Glutamatergic neuron (in vitro differentiated cells): ENCODE data around the gene EPN3. TPM values are rescaled to one million over a fixed set of nuclear protein-coding genes. Genes with fewer than 3 reads are reported as not detected.
A peak's percentile ranks its signal among the peaks of the same experiment; 100 is the strongest.

Source experiments
- DNase-seq: peaks from one replicate; pipeline ENCODE4 v3.0.0; 2022
- H3K27ac Mint-ChIP-seq: one replicate; pipeline ENCODE4 v1.8.0; 2020; ENCODE audit warnings: mild to moderate bottlenecking, mixed read lengths, inconsistent platforms; ENCODE audit not compliant: unreplicated experiment
- H3K27me3 Mint-ChIP-seq: one replicate; pipeline ENCODE4 v1.8.0; 2020; ENCODE audit warnings: mild to moderate bottlenecking, moderate library complexity, mixed read lengths, inconsistent platforms; ENCODE audit not compliant: unreplicated experiment
- H3K36me3 Mint-ChIP-seq: one replicate; pipeline ENCODE4 v1.8.0; 2020; ENCODE audit warnings: mild to moderate bottlenecking, mixed read lengths, inconsistent platforms; ENCODE audit not compliant: unreplicated experiment
- H3K4me1 Mint-ChIP-seq: one replicate; pipeline ENCODE4 v1.8.0; 2020; ENCODE audit warnings: mild to moderate bottlenecking, low read depth, mixed read lengths, inconsistent platforms; ENCODE audit not compliant: unreplicated experiment
- H3K4me3 Mint-ChIP-seq: one replicate; pipeline ENCODE4 v1.8.0; 2020; ENCODE audit warnings: mild to moderate bottlenecking, mixed read lengths, inconsistent platforms; ENCODE audit not compliant: unreplicated experiment
- H3K9me3 Mint-ChIP-seq: one replicate; pipeline ENCODE4 v1.8.0; 2020; ENCODE audit warnings: mild to moderate bottlenecking, moderate library complexity, mixed read lengths, inconsistent platforms; ENCODE audit not compliant: unreplicated experiment
- CTCF ChIP-seq: fragments of 200-600 bp; sonication (generic); IDR thresholded peaks from one replicate; pipeline ENCODE4 v1.5.0; 2021; ENCODE audit not compliant: partially characterized antibody, unreplicated experiment
- total RNA-seq: library from RNA; stranded (reverse); fragmentation: NEBNext Ultra II Directional; extraction: Animal tissue kit (Norgen Biotek cat#: 25700); gene quantifications from one replicate; pipeline ENCODE4 v1.2.1, GENCODE V29; 2021; ENCODE audit not compliant: unreplicated experiment

EPN3 gene
- total RNA-seq, 1 donor from 2014 or later, result 0.12 TPM

- Mint-ChIP-seq H3K4me1 (peaks cover 4% of the 10 kb centered on the region), H3K36me3 (no peaks in the 10 kb centered on the region), H3K27me3 (peaks cover 16% of the 10 kb centered on the region), H3K27ac (peak within 1 kb of the TSS; percentile 49), H3K9me3 (peaks cover 7% of the 10 kb centered on the region), H3K4me3 (peak within 1 kb of the TSS; percentile 69)
- peak; percentile 94 for TF ChIP-seq CTCF
- DNase-seq, result peak; percentile 90
Observed at GRCh38 chr17:50547035-50547735, 14.7 kb downstream of the EPN3 start, which contains the start of gene SPATA20. Gene SPATA20, plus strand, starts transcription at chr17:50547174. Its CDS starts 35 bp downstream, at chr17:50547209.

GRCh38 chr17:50547736-50548083 lies 15.2 kb downstream of the EPN3 start:
- DNase-seq, result no peak
- peak overlapping the region; percentile 69 for H3K4me3 Mint-ChIP-seq
- H3K9me3 Mint-ChIP-seq, result peaks cover 7% of the 10 kb centered on the region
- no peak for TF ChIP-seq CTCF
- no peak overlapping the region for H3K27ac Mint-ChIP-seq
- H3K27me3 Mint-ChIP-seq, result peaks cover 14% of the 10 kb centered on the region
- no peaks in the 10 kb centered on the region for H3K36me3 Mint-ChIP-seq
- peaks cover under 1% of the 10 kb centered on the region for H3K4me1 Mint-ChIP-seq

GRCh38 chr17:50548831-50549230 lies 16.3 kb downstream of the EPN3 start:
- Mint-ChIP-seq H3K36me3 (no peaks in the 10 kb centered on the region), H3K4me3 (no peak overlapping the region), H3K27ac (no peak overlapping the region), H3K27me3 (peaks cover 16% of the 10 kb centered on the region), H3K4me1 (peaks cover 3% of the 10 kb centered on the region), H3K9me3 (peaks cover 4% of the 10 kb centered on the region)
- TF ChIP-seq CTCF, result no peak
- DNase-seq, result no peak

GRCh38 chr17:50549256-50549941 lies 16.9 kb downstream of the EPN3 start:
- Mint-ChIP-seq H3K4me1 (peaks cover 5% of the 10 kb centered on the region), H3K4me3 (no peak overlapping the region), H3K27ac (no peak overlapping the region), H3K27me3 (peaks cover 12% of the 10 kb centered on the region), H3K36me3 (no peaks in the 10 kb centered on the region), H3K9me3 (peaks cover 5% of the 10 kb centered on the region)
- no peak for TF ChIP-seq CTCF
- DNase-seq, result no peak

GRCh38 chr17:50549969-50550368 lies 17.4 kb downstream of the EPN3 start:
- Mint-ChIP-seq H3K4me3 (no peak overlapping the region), H3K27me3 (peaks cover 10% of the 10 kb centered on the region), H3K36me3 (no peaks in the 10 kb centered on the region), H3K4me1 (peaks cover 11% of the 10 kb centered on the region), H3K27ac (no peak overlapping the region), H3K9me3 (peaks cover 9% of the 10 kb centered on the region)
- no peak for TF ChIP-seq CTCF
- DNase-seq, result no peak
